HG02623 (cell line): ENCODE results near the gene OR2T33.
"Not testable (repeated sequence)": the region's sequence is repeated elsewhere in the genome, so short reads cannot be mapped to it uniquely, and the experiment has no call there.

Experiments used
- ATAC-seq: cut with Tn5 transposase; IDR thresholded peaks from one replicate; pipeline ENCODE4 v1.9.1; 2021; ENCODE audit warnings: moderate library complexity; ENCODE audit not compliant: unreplicated experiment

Gene OR2T33

GRCh38 chr1:248277876-248278275 is at the start of gene OR2T33:
OR2T33 (minus strand) TSS chr1:248277976; CDS start chr1:248273814, 4,162 bp downstream.
- no peak for ATAC-seq

GRCh38 chr1:248324468-248324867 is 46.7 kb upstream of the OR2T33 start, which contains the start of gene OR2M7:
OR2M7 (minus strand) TSS chr1:248324568; CDS start chr1:248324568, 0 bp downstream.
- no peak for ATAC-seq

GRCh38 chr1:248316796-248317195 is 39.0 kb upstream of the OR2T33 start:
- no peak for ATAC-seq

- ATAC-seq = not testable (repeated sequence)
Measured at GRCh38 chr1:248306740-248307139, 29.0 kb upstream of the OR2T33 start.

GRCh38 chr1:248306103-248306502 is 28.3 kb upstream of the OR2T33 start:
- no peak for ATAC-seq

- ATAC-seq = not testable (repeated sequence)
Measured at GRCh38 chr1:248305672-248306071, 27.9 kb upstream of the OR2T33 start.

- ATAC-seq = no peak
Measured at GRCh38 chr1:248303324-248303723, 25.5 kb upstream of the OR2T33 start, which contains the start of gene OR2T12. OR2T12 (minus strand) TSS chr1:248303424; CDS start chr1:248295578, 7,846 bp downstream.

GRCh38 chr1:248288391-248288790 is 10.6 kb upstream of the OR2T33 start:
- no peak for ATAC-seq

- ATAC-seq = not testable (repeated sequence)
Measured at GRCh38 chr1:248273225-248273624, 4.6 kb downstream of the OR2T33 start.

- no peak for ATAC-seq
Measured at GRCh38 chr1:248268178-248268577, 9.6 kb downstream of the OR2T33 start.

- not testable (repeated sequence) for ATAC-seq
Measured at GRCh38 chr1:248259309-248259708, 18.5 kb downstream of the OR2T33 start.

- ATAC-seq = peak; percentile 81
Measured at GRCh38 chr1:248243204-248243603, 34.6 kb downstream of the OR2T33 start.

- no peak for ATAC-seq
Measured at GRCh38 chr1:248239478-248239877, 38.3 kb downstream of the OR2T33 start.

GRCh38 chr1:248231117-248231516 is 46.7 kb downstream of the OR2T33 start, which contains the start of gene OR2M4:
OR2M4 (plus strand) TSS chr1:248231417; CDS start chr1:248238929, 7,512 bp downstream.
- ATAC-seq = no peak

- no peak for ATAC-seq
Measured at GRCh38 chr1:248229360-248229908, 48.3 kb downstream of the OR2T33 start.

GRCh38 chr1:248225537-248225936 is 52.2 kb downstream of the OR2T33 start:
- ATAC-seq = no peak
